BE2C (cell line): ENCODE measurements around the gene ZNF234.
A peak's percentile ranks its signal among the peaks of the same experiment; 100 is the strongest.
"Not testable (repeated sequence)": the region's sequence is repeated elsewhere in the genome, so short reads cannot be mapped to it uniquely, and the experiment has no call there.

Experiments
- DNase-seq: peaks from one replicate; pipeline ENCODE4 v3.0.0-alpha.2; 2020
- H3K27me3 ChIP-seq: fragments of 250-450 bp; sonication (Bioruptor Pico); 2 replicates; pipeline ENCODE4 v1.5.1; 2020; ENCODE audit warnings: mild to moderate bottlenecking
- H3K36me3 ChIP-seq: fragments of 250-450 bp; sonication (Bioruptor Pico); 2 replicates; pipeline ENCODE4 v1.5.1; 2020; ENCODE audit warnings: mild to moderate bottlenecking
- H3K4me1 ChIP-seq: fragments of 250-450 bp; sonication (Bioruptor Pico); 2 replicates; pipeline ENCODE4 v1.5.1; 2020
- H3K4me3 ChIP-seq: 2 replicates; pipeline ENCODE4 v1.5.1; 2011; ENCODE audit warnings: low read depth, low read length
- H3K9me3 ChIP-seq: fragments of 250-450 bp; sonication (Bioruptor Pico); 2 replicates; pipeline ENCODE4 v1.5.1; 2020
- CTCF ChIP-seq: IDR thresholded peaks from 2 replicates; pipeline ENCODE4 v1.5.1; 2012; ENCODE audit warnings: mild to moderate bottlenecking, low read depth, low read length

ZNF234 gene

GRCh38 chr19:44192127-44192526 is 50.8 kb downstream of the ZNF234 start:
- Histone ChIP-seq H3K9me3 (no peaks in the 10 kb centered on the region), H3K4me1 (no peaks in the 10 kb centered on the region), H3K27me3 (peaks cover 9% of the 10 kb centered on the region), H3K36me3 (no peaks in the 10 kb centered on the region), H3K4me3 (no peak overlapping the region)
- no peak for TF ChIP-seq CTCF
- no peak for DNase-seq

GRCh38 chr19:44196772-44197171 is 55.4 kb downstream of the ZNF234 start:
- no peaks in the 10 kb centered on the region for H3K36me3 ChIP-seq
- no peak for TF ChIP-seq CTCF
- DNase-seq: no peak
- no peaks in the 10 kb centered on the region for H3K4me1 ChIP-seq
- no peaks in the 10 kb centered on the region for H3K9me3 ChIP-seq
- H3K27me3 ChIP-seq: peaks cover 9% of the 10 kb centered on the region
- no peak overlapping the region for H3K4me3 ChIP-seq

- H3K4me1 ChIP-seq: no peaks in the 10 kb centered on the region
- TF ChIP-seq CTCF: no peak
- DNase-seq: no peak
- H3K36me3 ChIP-seq: no peaks in the 10 kb centered on the region
- no peaks in the 10 kb centered on the region for H3K9me3 ChIP-seq
- no peaks in the 10 kb centered on the region for H3K27me3 ChIP-seq
- H3K4me3 ChIP-seq: no peak overlapping the region
Measured at GRCh38 chr19:44202470-44202869, 61.1 kb downstream of the ZNF234 start.

GRCh38 chr19:44202974-44203373 is 61.6 kb downstream of the ZNF234 start:
- TF ChIP-seq CTCF: no peak
- no peak for DNase-seq
- H3K9me3 ChIP-seq: no peaks in the 10 kb centered on the region
- no peak overlapping the region for H3K4me3 ChIP-seq
- H3K4me1 ChIP-seq: no peaks in the 10 kb centered on the region
- no peaks in the 10 kb centered on the region for H3K27me3 ChIP-seq
- no peaks in the 10 kb centered on the region for H3K36me3 ChIP-seq

GRCh38 chr19:44203877-44204276 is 62.5 kb downstream of the ZNF234 start:
- H3K27me3 ChIP-seq, H3K4me1 ChIP-seq, H3K9me3 ChIP-seq, DNase-seq, H3K4me3 ChIP-seq, H3K36me3 ChIP-seq: not testable (repeated sequence)

GRCh38 chr19:44204772-44205171 is 63.4 kb downstream of the ZNF234 start:
- H3K9me3 ChIP-seq: no peaks in the 10 kb centered on the region
- no peak for TF ChIP-seq CTCF
- DNase-seq: no peak
- no peaks in the 10 kb centered on the region for H3K36me3 ChIP-seq
- H3K27me3 ChIP-seq: no peaks in the 10 kb centered on the region
- no peaks in the 10 kb centered on the region for H3K4me1 ChIP-seq
- H3K4me3 ChIP-seq: no peak overlapping the region

GRCh38 chr19:44207126-44207803 is 65.9 kb downstream of the ZNF234 start:
- no peaks in the 10 kb centered on the region for H3K9me3 ChIP-seq
- H3K4me1 ChIP-seq: no peaks in the 10 kb centered on the region
- peak overlapping the region; percentile 73 for H3K4me3 ChIP-seq
- peak; percentile 96 for DNase-seq
- no peaks in the 10 kb centered on the region for H3K27me3 ChIP-seq
- H3K36me3 ChIP-seq: no peaks in the 10 kb centered on the region
- no peak for TF ChIP-seq CTCF
